GM21367 (cell line): ENCODE data around the gene PAWR.
"Not testable (repeated sequence)": the region's sequence is repeated elsewhere in the genome, so short reads cannot be mapped to it uniquely, and the experiment has no call there.

Experiments used
- ATAC-seq: cut with Tn5 transposase; IDR thresholded peaks from one replicate; pipeline ENCODE4 v1.9.1; 2021; ENCODE audit not compliant: unreplicated experiment

The PAWR gene

GRCh38 chr12:79553863-79554574, 136.7 kb downstream of the PAWR start:
- no peak for ATAC-seq

DNA sequence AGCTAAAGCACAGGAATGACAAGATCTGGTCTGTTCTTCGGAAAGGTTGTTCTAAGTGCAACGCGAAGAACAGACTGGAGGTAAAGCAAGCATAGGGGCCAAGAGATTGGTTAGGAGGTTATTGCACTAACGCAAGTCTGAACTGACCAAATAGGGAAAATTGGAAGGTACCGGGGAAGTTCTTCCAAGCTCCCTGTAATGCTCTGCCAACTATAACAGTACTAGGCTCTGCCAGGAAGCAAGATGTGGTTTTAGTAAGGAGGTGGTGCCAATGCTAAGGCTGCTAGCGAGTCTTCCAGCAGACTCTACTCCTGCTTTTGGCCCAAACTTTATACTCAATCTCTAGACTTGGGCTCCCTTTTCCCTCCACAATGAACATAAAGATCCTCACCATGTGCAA, 138.6 kb downstream of the PAWR start:
- no peak for ATAC-seq

DNA sequence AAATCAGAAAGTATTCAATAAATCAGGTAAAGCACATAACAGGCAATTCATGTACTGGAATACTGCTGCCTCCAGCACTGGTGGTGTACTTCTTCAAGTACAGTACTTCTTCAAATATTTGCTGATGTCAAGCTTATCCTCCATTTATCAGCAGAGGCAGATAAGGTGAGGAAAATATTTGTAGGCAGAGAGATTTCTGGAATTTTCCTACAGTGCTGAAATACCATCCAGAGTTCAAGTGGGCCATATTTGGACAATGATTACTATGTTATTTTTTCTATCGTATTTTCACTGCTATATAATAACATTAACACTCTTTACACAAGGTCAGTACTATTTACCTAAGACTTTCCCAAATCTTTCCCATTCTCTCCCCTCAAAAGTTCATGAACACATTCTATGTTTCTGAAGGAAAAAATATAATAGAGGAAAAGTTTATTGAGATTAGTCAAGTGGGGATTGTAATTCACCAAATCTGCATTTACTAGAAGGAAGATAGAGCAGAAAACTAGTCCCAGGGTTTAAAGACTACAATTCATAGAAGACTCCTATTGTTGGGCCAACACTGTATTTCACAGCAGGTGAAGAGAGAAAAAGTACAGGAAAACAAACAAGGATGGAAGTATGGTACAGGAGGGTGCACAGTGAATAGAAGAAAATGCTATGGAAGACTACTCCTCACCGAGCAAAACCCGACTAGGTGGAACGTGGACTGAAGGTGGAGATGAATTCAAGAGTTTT, 141.1 kb downstream of the PAWR start:
- ATAC-seq = no peak

DNA sequence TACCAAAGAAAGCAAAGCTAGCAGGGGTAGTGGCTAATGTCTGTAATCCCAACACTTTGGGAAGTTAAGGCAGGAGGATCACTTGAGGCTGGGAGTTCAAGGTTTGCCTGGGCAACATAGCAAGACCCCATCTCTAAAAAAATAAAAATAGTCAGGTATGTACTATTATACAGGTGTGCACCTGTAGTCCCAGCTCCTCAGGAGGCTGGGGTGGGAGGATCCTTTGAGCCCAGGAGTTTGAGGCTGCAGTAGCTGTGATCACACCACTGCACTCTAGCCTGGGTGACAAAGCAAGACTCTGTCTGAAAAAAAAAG, 142.2 kb downstream of the PAWR start:
- ATAC-seq = no peak

GRCh38 chr12:79547735-79548609, 142.8 kb downstream of the PAWR start:
- ATAC-seq = peak; percentile 83

DNA sequence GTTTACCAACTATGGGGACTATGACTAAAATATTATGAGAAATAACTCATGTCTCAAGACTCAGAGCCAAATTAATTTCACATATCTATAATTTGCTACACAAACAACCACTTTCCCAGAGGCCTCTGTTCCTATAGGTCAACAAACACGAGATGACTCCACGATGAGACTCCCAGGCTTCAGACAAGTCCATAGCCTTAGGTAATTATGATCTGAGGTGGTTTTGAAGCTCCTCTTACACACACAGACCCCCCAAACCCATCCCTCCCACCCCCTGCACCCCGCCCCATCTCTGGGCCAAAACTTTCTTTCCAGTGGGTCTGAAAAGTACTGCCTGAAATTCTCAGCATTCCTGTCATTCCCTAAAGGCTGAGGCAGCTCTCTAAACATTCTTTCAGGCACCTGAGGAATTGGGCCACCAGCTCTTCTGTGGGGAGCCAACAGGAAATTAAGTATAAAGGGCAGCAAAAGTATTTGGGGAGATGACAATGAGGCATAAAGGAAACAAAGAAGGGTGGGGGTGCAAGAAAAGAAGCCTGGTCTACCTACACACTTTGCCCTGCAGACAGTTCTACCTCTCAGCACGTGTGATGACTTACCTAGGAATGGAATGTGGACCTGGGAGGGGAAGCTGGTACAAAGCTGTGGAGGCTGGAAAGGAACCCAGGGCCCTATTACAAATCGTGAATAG, 143.6 kb downstream of the PAWR start:
- ATAC-seq = no peak

- no peak for ATAC-seq
These were observed 144.2 kb downstream of the PAWR start for GRCh38 chr12:79546466-79547043.

- not testable (repeated sequence) for ATAC-seq
These were observed 146.3 kb downstream of the PAWR start for GRCh38 chr12:79544439-79544838.

DNA sequence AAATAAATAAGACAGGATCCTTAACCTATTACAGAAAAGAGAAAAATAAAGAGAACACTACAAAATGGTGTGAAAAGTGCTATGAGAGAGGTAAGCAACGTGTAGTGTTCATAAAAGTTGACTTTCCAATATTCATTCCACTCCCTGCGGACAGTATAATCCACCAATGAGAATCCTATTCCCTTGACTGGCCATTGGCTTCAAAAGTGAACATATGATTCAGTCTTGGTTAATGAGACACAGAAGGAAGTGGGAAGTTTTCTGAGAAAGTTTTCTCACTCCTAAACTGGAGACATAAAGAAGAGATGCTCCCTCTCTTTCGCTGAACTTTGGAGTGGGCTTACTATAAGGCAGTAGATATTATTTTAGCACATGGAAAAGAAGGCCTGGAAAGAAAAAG, 153.1 kb downstream of the PAWR start:
- no peak for ATAC-seq

GRCh38 chr12:79535751-79536150, 155.0 kb downstream of the PAWR start:
- no peak for ATAC-seq
